COLO829 (cell line): ENCODE results near the gene PARM1.

Experiments
- DNase-seq: peaks from one replicate; pipeline ENCODE4 v3.0.0; 2012; ENCODE audit warnings: low spot score

The PARM1 gene, protein sequence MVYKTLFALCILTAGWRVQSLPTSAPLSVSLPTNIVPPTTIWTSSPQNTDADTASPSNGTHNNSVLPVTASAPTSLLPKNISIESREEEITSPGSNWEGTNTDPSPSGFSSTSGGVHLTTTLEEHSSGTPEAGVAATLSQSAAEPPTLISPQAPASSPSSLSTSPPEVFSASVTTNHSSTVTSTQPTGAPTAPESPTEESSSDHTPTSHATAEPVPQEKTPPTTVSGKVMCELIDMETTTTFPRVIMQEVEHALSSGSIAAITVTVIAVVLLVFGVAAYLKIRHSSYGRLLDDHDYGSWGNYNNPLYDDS

DNA sequence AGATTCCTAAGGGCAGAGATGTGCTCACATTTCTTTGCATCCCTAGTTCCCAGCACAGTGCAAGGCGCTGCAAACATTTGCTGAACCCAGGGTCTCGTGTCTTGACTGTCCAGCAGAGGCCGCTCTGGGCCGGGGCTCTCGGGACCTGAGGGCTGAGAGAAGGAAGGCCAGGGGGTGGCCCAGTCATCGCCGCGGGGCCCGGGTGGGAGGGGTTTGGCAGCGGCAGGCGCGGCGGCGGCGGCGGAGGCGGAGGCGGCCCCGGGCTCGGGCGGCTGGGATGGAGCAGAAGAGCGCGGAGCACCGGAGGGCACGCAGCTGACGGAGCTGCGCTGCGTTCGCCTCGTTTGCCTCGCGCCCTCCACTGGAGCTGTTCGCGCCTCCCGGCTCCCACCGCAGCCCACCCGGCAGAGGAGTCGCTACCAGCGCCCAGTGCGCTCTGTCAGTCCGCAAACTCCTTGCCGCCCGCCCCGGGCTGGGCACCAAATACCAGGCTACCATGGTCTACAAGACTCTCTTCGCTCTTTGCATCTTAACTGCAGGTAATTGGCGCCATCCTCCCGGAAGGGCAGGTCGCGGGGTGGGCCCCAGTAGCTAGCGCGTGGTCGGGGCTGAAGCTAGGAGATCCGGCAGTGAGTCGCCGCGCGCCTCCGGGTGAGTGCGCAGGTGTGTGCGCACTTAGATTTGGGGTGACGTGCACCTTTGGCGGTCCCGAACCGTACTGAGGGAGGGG is at the start of gene PARM1:
TSS of gene PARM1 (plus strand) at position 285 of the 730 bp plus-strand sequence. CDS start at position 497, 212 bp downstream.
- peak; percentile 38 for DNase-seq

DNA sequence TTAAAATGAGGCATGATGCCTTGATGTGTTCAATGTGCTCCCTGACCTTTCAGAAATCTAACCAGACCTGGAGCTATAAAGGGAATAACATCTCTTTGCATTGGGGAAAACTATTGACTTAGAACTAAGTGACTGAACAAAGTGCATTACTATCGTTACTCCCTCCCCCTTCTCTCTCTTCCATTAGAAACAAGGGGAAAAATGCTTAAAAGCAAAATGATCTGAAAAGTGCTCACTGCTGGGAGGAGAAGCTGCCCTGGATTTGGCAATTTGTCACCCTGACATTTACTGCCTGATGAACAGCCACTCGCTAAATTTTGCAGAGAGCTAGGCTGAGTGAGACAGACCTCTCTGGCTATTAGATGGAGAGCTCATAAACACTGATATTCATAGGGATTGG is 48.6 kb upstream of the PARM1 start:
- DNase-seq: no peak

DNA sequence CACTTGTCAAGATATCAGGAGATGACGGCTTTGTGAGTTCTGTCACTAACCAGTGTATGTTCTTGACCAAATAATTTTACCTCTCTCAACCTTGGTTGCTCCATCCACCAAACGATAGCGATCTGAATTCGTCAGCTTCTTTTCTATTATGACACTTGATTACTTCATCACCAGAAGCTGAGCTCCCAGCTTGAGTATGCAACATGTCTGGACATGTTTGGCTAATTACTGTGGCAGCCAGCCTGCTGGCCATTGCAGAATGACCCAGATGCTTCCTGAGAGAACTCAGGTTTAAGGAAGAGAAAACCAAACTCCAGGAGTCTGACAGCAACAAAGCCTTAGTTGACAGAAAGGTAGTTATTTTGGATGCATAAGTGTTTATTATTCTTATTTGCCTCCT is 46.4 kb upstream of the PARM1 start:
- no peak for DNase-seq

DNA sequence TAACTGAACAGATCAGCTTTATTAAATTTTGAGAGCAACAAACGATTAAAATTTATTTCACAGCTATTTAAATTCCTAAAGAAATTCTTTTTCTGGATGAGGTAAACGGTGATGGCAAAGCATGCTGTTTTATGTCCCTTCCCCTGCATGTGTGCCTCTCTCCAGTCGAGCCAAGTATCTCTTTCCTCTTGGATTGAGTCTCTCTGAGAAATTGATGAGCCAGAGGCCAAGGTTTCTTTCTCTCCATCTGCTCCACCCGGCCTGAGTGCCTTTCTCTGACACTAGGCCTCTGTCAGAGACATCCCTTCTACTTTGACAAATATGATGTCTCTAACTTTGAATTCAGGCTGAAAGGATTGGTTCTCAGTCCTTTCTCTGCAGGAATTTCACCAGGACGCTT is 42.6 kb upstream of the PARM1 start:
- DNase-seq: no peak

DNA sequence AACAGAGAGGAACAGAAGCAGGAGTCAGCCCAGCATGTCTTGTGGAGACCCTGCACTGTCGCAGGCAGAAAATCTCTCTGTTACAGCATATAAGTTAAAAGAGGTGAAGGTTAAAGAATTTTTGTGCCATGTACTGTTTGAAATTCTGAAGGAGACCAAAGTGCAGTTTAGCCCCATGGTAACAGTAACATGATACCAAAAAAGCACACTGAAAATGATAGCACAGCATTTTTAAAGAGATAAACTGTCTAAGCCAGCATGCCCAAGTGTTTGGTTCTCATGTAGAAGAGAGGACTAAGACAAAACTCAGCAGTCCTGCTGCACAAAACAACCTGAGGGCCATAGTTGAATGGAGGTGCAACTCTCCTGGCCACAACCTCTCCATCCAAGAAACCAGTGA is 41.9 kb upstream of the PARM1 start:
- no peak for DNase-seq

DNA sequence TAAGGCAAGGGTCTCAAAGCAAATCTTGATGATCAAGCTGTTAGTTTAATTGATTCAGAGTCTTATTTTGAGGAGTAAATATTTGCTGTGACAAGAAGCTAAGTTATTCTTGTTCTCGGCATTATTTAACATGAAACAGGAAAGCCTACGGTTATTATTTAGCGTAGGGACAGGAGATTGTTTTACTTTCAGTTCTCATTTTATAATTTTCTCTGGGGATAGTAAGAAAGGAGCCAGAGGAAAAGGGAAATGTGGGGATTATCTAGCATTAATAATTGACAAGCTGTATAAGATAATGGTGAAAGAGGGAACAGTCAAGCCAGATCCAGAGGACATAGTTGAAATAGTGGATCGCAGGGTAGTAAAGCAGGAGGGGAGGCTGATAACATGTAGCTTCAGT is 39.7 kb upstream of the PARM1 start:
- DNase-seq: no peak

DNA sequence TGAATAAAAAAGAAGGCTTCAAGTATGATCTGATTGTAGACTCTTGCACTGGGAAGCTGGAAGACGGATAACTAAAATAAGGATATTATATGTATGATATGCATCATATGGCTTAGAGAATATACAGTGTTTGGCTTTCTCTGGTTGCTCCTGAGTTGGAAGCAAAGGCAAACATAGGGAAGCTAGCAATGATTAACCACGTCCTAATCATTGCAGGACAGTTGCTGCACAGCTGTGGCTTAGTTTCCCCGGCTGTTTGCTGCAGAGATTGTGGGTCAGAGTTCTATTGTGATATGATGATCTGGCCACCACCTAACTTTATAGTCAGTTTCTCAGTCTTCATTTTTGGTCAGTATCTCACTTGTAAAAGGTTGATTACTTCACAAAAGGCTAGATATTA is 36.3 kb upstream of the PARM1 start:
- no peak for DNase-seq

DNA sequence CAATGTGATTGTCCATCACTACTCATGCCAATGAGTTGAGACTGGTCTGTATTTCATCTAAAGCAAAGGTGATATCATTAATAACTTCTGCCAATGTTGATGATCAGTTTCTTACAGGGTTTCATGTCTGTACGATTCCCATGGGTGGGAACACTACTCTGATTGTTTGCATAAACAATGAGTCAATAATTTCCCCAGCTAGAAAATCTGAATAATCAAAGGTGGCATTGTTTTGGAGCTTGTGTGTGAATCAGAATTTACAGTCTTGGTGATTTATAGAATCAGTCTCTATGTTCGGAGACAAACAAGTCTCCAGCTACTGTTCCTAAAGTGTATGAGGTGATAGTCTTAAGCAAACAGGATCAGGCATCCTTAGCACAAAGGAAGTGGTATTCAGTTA is 35.5 kb upstream of the PARM1 start:
- peak; percentile 47 for DNase-seq

DNA sequence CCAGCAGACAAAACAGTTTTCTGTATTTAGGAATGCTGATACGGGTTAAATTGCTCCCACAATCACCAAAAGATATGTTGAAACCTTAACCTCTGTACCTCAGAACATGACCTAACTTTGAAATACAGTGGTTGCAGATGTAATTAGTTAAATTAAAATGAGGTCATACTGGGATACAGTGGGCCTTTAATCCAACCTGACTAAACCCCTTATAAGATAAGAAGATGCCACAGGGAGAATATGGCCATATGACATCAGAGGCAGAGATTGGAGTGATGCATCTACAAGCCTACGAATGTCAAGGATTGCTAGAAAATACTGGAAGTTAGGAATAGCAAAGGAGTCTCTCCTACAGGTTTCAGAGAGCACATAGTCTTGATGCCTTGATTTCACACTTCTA is 32.1 kb upstream of the PARM1 start:
- no peak for DNase-seq

DNA sequence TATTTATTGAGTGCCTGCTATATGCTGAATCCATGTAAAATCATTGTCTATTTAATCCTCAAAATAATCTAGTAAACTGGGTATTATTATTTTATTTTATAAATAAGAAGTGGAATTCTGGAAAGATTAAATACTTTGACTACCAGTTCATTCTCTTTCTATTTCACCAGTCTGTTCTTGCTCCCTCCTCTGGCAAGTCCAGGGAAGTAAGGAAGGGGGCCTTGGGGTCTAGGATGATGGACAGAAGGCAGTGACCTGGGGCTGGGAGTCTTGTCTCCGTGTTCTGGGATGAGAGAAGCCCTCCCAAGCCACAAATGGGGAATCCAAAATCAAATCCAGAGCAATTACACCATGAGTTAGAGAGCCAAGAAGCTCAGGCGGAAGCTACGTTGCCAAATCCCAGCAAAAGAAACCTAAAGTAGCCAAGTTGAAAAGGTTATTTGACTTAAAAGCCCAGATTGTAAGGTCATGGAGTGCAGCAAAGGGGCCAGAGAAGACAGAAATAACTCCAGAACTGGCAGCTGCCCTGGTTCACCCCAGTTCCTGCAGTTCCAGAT is 28.3 kb upstream of the PARM1 start:
- no peak for DNase-seq

DNA sequence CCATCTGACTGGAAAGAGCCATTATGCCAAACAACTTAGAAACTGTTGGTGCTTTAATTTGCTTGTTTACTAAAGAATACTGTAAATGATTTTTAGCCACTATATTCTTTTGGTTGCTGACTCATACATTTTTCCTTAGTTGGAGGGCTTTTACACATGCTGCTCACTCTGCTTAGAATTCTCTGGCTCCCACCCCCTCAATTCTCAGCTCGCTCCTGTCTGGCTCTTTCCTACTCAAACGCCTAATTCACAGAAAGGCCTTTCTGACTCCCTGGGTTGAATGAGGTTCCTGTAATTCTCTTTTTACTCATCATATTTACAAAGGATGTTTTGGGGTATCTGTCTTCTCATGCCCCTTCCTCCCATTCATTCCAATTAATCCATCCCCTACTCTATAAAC is 26.1 kb upstream of the PARM1 start:
- DNase-seq: no peak

DNA sequence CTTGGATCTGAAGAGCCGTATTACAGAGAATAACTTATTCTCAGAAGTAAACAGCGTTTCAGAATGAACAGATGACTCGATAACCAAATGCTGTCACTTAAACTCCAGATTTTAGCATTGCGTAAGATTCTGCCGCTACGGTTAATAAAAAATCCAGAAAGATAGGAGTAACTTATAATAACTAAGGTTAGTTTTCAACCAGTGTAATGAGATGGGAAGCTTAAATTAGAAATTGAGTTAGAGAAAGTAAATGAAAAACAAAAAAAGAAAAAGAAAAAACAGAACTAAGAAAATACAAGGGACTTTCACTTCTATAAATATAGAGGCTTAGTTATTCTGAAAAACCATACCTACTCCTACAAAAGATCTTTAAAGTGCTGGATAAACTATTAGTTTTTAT is 13.1 kb upstream of the PARM1 start:
- DNase-seq: no peak

DNA sequence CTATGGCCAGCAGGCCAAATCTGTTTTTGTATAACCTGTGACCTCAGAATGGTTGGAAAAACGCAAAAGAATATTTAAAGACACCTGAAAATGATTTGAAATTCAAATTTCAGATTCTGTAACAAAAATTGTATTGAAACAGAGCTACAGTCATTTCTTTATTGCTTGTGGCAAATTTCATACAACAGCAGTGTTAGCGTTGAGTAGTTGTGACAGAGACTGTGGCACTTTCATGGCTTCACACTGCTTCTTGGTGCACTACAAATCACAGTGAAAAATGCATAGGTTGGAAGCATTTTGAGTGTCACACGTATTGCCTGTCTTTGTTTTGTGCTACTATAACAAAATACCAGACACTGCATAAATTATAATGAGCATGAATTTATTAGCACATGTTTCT is 12.2 kb upstream of the PARM1 start:
- DNase-seq: no peak

DNA sequence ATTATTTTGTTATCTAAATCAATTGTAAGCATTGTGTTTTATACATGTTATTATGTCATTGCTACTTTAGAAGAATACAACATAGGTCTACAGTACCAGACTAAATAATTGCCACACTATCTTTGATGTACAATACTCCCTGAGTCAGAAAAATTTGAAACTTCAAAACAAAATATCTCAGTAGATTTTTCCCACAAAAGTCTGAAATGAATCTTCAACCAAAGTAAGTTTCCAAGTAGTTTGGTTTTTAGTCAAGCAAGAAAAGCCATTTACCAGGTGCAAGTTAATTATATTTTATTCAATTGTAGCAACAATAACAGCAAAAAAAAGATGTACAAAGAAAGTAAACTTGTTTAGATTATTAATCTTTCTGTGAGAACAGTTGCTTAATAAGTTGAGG is 11.4 kb upstream of the PARM1 start:
- DNase-seq: no peak

DNA sequence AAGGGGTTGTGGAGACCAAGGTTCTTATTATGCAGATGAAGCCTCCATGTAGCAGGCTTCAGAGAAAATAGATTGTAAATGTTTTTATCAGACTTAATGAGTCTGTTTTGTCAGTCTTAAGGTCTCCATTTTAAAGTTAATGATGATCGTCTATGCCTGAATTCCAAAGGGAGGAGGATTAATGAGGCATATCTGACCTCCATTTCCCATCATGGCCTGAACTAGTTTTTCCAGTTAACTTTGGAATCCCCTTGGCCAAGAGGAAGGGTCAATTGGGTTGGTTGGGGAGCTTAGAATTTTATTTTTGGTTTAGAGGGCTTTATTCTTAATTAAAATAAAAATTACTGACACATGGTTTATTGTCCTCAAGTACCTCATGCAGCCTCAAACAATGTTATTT is 6.9 kb upstream of the PARM1 start:
- no peak for DNase-seq

DNA sequence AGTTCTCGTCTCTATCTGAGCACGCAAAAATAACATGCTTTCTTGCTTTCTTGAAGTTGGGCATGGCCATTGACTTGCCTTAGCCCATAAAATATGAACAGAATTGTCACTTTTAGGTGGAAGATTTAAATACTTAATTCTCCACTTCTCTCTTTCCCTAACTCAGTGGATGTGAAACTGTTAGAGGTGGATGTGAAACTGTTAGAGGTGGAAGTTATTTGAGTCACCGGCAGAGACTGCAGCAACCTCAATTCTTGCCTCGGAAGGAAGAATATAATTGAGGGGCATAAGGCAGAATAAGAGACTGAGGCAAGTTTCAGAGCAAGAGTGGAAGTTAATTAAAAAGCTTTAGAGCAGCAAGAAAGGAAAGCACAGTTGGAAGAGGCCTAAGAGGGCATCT is 2.8 kb upstream of the PARM1 start:
- no peak for DNase-seq

DNA sequence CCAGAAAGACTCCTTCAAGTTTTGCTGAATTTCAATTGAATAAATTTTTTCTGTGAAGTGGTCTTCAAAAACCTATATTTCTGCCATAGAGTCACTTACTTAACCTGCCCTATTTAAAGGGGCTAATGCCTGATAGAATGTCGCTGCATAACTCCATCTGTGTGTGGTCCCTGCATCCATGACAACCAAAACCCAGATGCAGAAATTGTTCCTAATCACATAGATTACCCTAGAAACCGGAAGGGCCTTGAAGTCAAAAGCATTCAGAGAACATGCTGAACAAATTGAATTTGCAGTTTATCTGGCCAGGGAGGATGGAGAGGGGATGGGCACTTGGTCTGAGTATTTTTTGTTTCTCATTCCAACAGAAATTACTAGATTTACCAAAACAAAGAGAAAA is 1.5 kb upstream of the PARM1 start:
- no peak for DNase-seq

DNA sequence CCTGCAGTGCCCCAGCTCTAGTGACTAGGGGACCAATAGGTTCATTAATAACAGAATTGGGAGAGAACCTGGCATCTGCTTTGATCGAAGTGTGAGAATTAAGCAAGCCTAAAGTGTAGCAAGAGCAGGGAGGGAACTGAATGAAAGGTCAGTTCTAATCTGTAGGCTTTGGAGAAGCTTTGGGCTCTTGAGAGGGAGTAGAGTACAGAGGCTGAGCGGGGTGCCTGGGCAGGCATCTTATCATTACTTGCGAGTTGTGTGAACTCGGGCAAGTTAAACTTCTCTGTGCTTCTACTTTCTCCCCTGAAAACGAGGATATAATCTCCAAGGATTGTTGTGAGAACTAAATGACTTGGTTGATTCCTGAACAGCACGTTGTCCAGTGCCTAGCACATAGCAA is 906 bp upstream of the PARM1 start:
- DNase-seq: no peak

DNA sequence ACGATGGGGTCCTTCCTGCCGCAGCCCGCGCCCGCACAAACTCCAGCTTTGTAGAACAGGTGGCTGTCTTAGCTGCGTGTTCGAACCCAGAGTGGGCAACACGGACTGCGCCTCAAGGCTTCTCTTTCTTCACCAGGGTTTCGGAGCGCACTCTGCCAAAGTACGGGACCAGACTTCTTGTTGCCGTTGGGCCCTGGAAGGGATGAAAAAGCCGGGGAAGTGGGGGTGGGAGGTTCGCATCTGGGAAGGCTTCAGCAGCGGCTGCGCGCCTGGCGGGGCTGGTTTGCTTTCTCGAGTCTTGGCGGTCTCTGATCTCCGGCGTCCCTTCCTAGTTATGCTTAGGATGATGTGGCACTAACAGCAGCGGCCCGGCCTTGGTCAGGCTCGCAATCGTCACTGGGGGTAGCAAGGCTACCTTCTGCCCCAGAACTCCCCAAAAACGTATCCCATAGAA is 673 bp downstream of the PARM1 start:
- no peak for DNase-seq

DNA sequence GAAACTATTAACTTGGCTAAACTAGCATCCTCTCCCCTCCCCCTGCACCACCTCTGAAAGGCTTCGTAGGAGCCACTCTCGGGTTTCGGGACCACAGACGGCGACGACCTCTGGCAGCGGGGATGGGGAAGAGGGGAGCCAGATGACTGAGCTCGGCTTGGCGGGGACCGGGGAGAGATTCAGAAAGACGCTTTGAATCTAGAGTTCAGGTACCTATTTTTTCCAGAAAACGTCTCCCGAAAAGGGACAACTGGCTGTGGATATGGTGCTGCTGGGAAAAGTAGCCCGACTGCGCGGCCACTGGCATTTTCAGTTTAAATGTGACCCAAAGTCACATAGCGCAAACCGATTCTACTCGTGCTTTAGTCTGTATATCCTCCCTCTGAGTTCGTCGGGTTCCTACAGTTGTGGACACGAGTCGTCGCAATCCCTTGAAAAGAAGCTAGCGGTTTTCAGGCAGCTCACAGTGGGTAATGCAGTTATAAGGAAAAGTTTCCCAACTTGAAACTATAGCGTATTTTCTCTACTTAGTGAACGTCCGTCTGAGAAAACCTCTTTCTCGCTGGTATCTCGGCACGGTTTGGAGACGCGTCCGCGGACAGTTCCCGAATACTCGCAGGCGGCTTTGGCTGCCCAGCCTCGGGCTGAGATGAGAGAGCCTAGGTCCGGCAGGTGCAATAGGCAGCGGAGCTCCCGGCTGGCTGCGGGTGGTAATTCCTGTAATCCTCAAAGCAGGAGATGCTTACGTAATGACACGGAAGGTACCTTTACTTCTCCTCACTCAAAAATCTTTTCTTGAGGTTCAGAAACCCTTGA is 1.3 kb downstream of the PARM1 start:
- no peak for DNase-seq

DNA sequence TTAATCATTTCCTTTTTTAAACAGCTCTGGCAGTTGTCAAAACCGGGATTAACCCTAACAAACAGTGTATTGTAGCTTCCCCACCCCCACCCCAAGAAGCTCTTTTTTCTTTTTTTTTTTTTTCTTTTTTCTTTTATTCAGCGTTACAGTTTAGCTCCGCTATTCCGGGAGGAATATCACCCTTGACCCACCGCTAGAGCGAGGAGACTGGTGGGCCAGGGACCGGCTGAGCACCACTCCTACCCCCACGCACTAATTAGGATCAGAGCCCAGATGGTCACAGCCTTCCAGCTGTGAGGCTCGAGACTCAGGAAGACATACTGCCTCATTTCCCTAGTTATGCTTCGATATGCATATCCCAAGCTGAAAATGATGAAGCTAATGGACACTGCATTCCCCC is 2.0 kb downstream of the PARM1 start:
- no peak for DNase-seq

DNA sequence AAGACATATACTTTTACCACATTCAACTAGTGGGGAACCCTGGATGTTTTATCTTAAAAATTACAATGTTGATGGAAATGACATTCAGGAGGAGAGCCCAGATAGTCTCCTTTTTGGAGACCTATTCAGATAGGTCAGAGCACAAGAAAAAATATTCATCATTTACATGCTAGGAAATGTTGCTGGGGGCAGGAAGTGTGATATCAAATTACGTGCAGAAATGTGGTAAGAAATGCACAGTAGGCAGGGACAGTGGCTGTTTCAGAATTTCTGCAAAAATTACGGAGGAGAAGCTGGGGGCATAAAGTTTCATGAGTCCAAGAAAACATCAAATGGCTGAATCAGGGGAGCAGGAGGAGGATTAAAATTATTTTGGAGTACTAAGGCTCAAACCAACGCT is 8.2 kb downstream of the PARM1 start:
- DNase-seq: no peak
